ENCODE results near the gene CORO2B.

CORO2B gene

DNA sequence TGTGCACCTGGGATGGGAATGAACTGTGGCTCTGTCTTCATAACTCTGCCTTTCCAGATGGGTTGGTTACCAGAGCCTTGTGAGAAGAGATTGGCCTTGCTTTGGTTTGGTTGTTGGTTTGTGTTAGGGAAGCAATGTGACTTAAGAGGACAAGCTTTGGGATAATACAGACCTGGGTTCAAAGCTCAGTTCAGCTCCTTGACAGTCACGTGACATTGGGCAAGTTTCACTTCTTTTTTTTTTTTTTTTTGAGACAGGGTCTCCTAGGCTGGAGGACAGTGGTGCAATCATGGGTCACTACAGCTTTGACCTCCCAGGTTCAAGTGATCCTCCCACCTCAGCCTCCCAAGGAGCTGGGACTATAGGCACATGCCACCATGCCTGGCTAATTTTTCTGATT is 42.7 kb downstream of the CORO2B start:
- H3K9ac ChIP-seq, result no peak overlapping the region
- no peak overlapping the region for H3K27ac ChIP-seq
- H3K4me2 ChIP-seq (ENCODE audit: low read length), result no peak overlapping the region
- no peaks in the 10 kb centered on the region for H3K79me2 ChIP-seq
- H2AFZ ChIP-seq, result no peak overlapping the region
- H3K27me3 ChIP-seq (ENCODE audit: control insufficient read depth, insufficient read depth, low read length), result no peaks in the 10 kb centered on the region
- H3K4me3 ChIP-seq (ENCODE audit: low read depth, low read length), result no peak overlapping the region
- no peaks in the 10 kb centered on the region for H3K4me1 ChIP-seq
- TF ChIP-seq, protein P1, sequence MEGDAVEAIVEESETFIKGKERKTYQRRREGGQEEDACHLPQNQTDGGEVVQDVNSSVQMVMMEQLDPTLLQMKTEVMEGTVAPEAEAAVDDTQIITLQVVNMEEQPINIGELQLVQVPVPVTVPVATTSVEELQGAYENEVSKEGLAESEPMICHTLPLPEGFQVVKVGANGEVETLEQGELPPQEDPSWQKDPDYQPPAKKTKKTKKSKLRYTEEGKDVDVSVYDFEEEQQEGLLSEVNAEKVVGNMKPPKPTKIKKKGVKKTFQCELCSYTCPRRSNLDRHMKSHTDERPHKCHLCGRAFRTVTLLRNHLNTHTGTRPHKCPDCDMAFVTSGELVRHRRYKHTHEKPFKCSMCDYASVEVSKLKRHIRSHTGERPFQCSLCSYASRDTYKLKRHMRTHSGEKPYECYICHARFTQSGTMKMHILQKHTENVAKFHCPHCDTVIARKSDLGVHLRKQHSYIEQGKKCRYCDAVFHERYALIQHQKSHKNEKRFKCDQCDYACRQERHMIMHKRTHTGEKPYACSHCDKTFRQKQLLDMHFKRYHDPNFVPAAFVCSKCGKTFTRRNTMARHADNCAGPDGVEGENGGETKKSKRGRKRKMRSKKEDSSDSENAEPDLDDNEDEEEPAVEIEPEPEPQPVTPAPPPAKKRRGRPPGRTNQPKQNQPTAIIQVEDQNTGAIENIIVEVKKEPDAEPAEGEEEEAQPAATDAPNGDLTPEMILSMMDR (IDR thresholded peaks at IDR 0.05), result no peak
- H3K36me3 ChIP-seq (ENCODE audit: control insufficient read depth, insufficient read depth, low read length), result no peaks in the 10 kb centered on the region
- H3K9me3 ChIP-seq (ENCODE audit: control insufficient read depth, low read length), result no peaks in the 10 kb centered on the region

DNA sequence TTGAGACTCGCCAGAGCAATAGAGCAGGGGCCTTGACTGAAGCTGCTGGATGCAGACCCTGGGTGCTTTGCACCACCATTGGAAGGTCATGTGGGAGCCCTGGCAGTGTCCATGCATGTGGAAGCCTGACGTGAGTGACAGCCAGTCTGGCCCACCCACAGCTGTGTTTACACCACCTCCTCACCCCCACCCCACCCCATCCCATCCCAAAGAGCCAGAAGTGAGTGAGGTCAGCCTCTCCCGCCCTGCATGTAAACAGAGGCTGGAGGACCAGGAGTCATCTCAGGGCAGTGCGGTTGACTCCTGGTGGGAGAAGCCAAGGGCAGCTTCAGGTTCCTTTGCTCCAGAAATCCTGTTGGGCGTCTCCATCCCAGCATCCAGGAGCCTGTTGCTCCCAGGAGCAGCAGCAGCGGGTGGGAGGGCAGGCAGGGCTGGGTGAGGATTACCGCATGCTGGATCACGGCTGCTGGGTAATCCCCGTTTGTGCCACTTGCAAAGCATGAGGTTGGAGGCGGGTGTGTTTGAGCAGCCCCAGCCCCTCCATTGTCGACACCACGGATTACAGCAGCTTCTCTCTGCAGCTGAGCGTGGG is 44.6 kb downstream of the CORO2B start:
- Histone ChIP-seq H3K9ac (no peak overlapping the region), H3K36me3 (ENCODE audit: control insufficient read depth, insufficient read depth, low read length) (no peaks in the 10 kb centered on the region), H3K4me1 (no peaks in the 10 kb centered on the region), H3K79me2 (no peaks in the 10 kb centered on the region), H2AFZ (no peak overlapping the region), H3K27me3 (ENCODE audit: control insufficient read depth, insufficient read depth, low read length) (no peaks in the 10 kb centered on the region), H3K27ac (no peak overlapping the region), H3K4me3 (ENCODE audit: low read depth, low read length) (no peak overlapping the region), H3K9me3 (ENCODE audit: control insufficient read depth, low read length) (no peaks in the 10 kb centered on the region), H3K4me2 (ENCODE audit: low read length) (no peak overlapping the region)
- TF ChIP-seq, protein P1 (IDR thresholded peaks at IDR 0.05), result no peak

DNA sequence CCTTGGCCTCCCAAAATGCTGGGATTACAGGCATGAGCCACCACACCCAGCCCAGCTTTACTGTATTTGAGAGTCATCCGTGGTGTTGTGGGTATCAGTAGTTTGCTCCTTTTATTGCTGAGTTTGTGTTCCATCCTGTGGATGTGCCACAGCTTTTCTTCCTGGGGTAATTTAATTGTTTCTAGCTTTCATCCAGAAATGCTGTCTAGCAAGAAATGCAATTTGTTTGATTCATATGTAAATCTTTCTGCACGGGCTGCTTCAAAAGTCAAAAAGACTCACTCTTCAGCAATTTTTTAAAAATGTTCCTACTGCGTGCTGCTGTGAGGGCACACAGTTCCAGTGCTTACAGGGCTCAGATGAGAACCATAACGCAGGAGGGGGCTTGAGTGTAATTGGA is 47.1 kb downstream of the CORO2B start:
- TF ChIP-seq, protein P1 (IDR thresholded peaks at IDR 0.05), result no peak
- Histone ChIP-seq H3K4me2 (ENCODE audit: low read length) (no peak overlapping the region), H3K4me3 (ENCODE audit: low read depth, low read length) (no peak overlapping the region), H3K9ac (no peak overlapping the region), H3K9me3 (ENCODE audit: control insufficient read depth, low read length) (no peaks in the 10 kb centered on the region), H3K27me3 (ENCODE audit: control insufficient read depth, insufficient read depth, low read length) (no peaks in the 10 kb centered on the region), H3K27ac (no peak overlapping the region), H2AFZ (no peak overlapping the region), H3K36me3 (ENCODE audit: control insufficient read depth, insufficient read depth, low read length) (no peaks in the 10 kb centered on the region), H3K4me1 (no peaks in the 10 kb centered on the region), H3K79me2 (no peaks in the 10 kb centered on the region)

DNA sequence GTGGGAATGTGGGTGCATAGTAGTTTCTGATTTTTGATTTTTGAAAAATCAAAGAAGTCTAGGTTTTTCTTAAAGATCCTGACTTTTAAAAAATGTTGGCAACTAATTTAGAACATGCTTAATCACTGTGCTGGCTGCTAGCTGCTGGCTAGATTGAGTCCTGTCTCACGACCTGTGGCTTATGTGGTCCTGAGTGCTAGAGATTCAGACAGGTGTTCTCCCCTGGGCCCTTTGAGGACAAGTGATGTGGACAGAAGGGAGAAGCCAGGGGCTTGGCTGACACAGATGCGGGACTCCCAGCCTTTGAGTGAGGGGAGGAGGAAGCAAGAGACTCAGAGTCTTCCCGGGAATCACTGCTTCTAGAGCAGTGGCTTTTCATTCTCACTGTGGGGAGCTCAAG is 47.5 kb downstream of the CORO2B start:
- H3K4me1 ChIP-seq, result no peaks in the 10 kb centered on the region

DNA sequence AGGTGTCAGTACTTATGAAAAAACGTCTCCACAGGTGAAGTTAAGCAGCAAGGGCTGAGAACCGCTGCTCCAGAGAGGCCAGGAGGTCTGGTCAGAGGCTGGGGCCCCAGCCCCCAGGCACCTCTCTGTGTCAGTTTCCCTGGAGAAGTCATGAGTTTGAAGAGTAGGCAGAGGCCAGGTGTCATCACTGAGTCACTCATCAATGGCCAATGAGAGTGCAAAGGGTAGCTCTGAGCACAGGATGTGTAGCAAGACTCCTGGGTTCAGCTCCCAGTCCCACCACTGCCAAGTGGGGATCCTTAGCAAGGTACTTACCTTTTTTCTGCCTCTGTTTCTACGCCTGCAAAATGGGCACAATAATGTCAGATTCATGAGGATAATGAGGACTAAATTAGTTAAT is 47.9 kb downstream of the CORO2B start:
- no peaks in the 10 kb centered on the region for H3K27me3 ChIP-seq (ENCODE audit: control insufficient read depth, insufficient read depth, low read length)
- H2AFZ ChIP-seq, result no peak overlapping the region
- no peak overlapping the region for H3K4me2 ChIP-seq (ENCODE audit: low read length)
- TF ChIP-seq, protein P1 (IDR thresholded peaks at IDR 0.05), result no peak
- no peaks in the 10 kb centered on the region for H3K9me3 ChIP-seq (ENCODE audit: control insufficient read depth, low read length)
- H3K79me2 ChIP-seq, result no peaks in the 10 kb centered on the region
- H3K27ac ChIP-seq, result no peak overlapping the region
- no peak overlapping the region for H3K4me3 ChIP-seq (ENCODE audit: low read depth, low read length)
- H3K4me1 ChIP-seq, result no peaks in the 10 kb centered on the region
- H3K36me3 ChIP-seq (ENCODE audit: control insufficient read depth, insufficient read depth, low read length), result no peaks in the 10 kb centered on the region
- no peak overlapping the region for H3K9ac ChIP-seq

More for the DNA sequence above, 47.5 kb downstream of the CORO2B start:
- Histone ChIP-seq H3K9ac (no peak overlapping the region), H2AFZ (no peak overlapping the region), H3K4me3 (ENCODE audit: low read depth, low read length) (no peak overlapping the region), H3K9me3 (ENCODE audit: control insufficient read depth, low read length) (no peaks in the 10 kb centered on the region), H3K79me2 (no peaks in the 10 kb centered on the region), H3K36me3 (ENCODE audit: control insufficient read depth, insufficient read depth, low read length) (no peaks in the 10 kb centered on the region), H3K27ac (no peak overlapping the region), H3K4me2 (ENCODE audit: low read length) (no peak overlapping the region), H3K27me3 (ENCODE audit: control insufficient read depth, insufficient read depth, low read length) (no peaks in the 10 kb centered on the region)
- TF ChIP-seq, protein P1 (IDR thresholded peaks at IDR 0.05), result no peak

All from parathyroid adenoma (tissue), 2 donors.